ENCODE measurements around the gene RCAN2. TPM values are rescaled to one million over a fixed set of nuclear protein-coding genes. Genes with fewer than 3 reads are reported as not detected.

The RCAN2 gene
- total and polyA plus RNA-seq, 12 donors: 2.3 to 14.4 (median 6.5) TPM

DNA sequence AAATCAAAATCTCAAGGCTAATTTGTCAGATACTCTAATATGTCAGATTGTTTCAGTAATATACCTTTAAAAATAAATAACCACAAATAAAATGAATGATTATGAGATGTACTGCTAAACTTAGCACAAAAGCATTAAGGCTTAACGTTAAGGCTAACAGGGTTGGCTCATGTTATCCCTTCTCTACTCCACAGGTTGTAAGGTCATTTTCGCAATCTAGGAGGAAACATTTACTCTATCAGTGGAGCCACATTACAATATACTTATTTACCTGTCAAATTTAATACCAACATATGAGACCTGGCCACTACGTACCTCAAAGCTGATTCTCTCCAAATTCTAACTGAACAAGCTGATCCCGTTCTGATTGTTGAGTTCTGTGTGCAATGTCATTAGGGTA is 95.7 kb downstream of the RCAN2 start:
- no peak for DNase-seq
- Histone ChIP-seq H3K4me1 (replicated peaks in 1 of 2) (no peaks in the 10 kb centered on the region), H3K9me3 (replicated peaks in 1 of 3) (no peaks in the 10 kb centered on the region), H3K36me3 (replicated peaks in 1 of 2) (no peaks in the 10 kb centered on the region), H3K27ac (no peak overlapping the region), H3K4me3 (no peak overlapping the region), H3K27me3 (no peaks in the 10 kb centered on the region)
- no peak for TF ChIP-seq POLR2A (IDR thresholded peaks at IDR 0.05)
- TF ChIP-seq, protein P1, sequence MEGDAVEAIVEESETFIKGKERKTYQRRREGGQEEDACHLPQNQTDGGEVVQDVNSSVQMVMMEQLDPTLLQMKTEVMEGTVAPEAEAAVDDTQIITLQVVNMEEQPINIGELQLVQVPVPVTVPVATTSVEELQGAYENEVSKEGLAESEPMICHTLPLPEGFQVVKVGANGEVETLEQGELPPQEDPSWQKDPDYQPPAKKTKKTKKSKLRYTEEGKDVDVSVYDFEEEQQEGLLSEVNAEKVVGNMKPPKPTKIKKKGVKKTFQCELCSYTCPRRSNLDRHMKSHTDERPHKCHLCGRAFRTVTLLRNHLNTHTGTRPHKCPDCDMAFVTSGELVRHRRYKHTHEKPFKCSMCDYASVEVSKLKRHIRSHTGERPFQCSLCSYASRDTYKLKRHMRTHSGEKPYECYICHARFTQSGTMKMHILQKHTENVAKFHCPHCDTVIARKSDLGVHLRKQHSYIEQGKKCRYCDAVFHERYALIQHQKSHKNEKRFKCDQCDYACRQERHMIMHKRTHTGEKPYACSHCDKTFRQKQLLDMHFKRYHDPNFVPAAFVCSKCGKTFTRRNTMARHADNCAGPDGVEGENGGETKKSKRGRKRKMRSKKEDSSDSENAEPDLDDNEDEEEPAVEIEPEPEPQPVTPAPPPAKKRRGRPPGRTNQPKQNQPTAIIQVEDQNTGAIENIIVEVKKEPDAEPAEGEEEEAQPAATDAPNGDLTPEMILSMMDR (IDR thresholded peaks at IDR 0.05): no peak
- 73 to 82% (median 77%) methylated on average over 4 of the region's 4 CpGs for WGBS, 4 donors
- intact Hi-C loops (cut with DNase I): no loop called here

DNA sequence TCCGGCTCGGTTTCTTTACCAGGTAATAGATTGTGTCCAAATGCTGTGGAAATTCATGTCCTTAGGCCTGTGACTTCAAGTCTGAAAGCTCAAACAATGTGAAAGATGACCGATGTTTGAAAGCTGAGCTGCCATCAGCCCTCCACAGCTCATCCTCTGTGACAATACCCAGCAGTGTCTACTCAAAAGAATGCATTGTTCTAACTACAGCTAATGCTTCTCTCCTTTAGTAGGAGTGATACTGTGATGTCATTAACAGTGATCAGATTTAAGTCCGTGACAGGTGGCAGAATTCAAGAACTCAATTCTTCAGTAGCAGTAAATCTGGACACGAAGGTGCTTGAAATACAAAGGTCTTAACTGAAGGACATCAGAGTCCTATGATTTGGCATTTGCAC is 97.3 kb downstream of the RCAN2 start:
- Histone ChIP-seq H3K4me3 (no peak overlapping the region), H3K27me3 (no peaks in the 10 kb centered on the region), H3K9me3 (replicated peaks in 1 of 3) (no peaks in the 10 kb centered on the region), H3K27ac (no peak overlapping the region), H3K4me1 (replicated peaks in 1 of 2) (no peaks in the 10 kb centered on the region), H3K36me3 (replicated peaks in 1 of 2) (no peaks in the 10 kb centered on the region)
- TF ChIP-seq, protein P1 (IDR thresholded peaks at IDR 0.05): no peak
- no peak for TF ChIP-seq POLR2A (IDR thresholded peaks at IDR 0.05)
- intact Hi-C loops (cut with DNase I): no loop called here
- 83 to 92% (median 90%) methylated on average over 5 of the region's 5 CpGs for WGBS, 4 donors
- DNase-seq: no peak

DNA sequence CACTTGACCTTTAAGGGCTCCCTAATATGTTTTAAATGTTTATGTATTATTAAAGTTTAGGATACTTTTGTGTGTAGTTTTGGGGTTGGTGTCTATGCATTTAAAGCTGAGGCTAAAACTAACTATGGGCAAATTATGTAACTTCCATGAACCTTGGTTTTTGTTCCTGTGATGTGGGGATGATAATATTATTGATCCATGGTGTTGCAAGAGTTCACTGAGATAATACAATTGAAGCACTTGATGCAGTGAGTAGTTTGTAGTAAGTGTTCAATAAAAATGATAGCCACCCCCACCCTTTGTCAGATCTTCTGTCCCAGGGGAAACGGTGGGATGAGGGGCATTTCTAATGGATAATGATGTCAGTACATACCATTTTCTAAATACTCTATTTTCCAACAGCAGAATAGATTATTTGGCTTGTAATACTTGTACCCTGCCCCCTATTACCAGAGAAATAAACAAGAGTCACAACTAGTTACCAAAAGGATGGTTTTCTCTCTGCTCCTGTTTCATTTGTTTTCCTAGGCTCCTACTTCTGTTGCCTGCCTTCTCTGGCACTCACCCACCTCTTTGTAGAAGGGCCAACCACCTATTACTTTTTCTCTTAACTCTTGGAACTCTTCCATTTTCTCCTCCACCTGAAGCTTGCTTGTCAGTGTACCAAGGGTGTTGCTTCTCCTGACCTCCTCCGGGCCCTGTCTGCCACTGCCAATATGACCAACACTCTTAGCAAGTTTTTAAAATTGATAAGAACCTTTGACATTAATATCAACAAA is 97.9 kb downstream of the RCAN2 start:
- Histone ChIP-seq H3K9me3 (replicated peaks in 1 of 3) (no peaks in the 10 kb centered on the region), H3K4me1 (replicated peaks in 1 of 2) (no peaks in the 10 kb centered on the region), H3K27me3 (no peaks in the 10 kb centered on the region), H3K27ac (no peak overlapping the region), H3K36me3 (replicated peaks in 1 of 2) (no peaks in the 10 kb centered on the region), H3K4me3 (no peak overlapping the region)
- TF ChIP-seq, protein P1 (IDR thresholded peaks at IDR 0.05): no peak
- WGBS, 4 donors: 87 to 95% (median 90%) methylated on average over 2 of the region's 2 CpGs
- DNase-seq: no peak
- intact Hi-C loops (cut with DNase I): no loop called here

DNA sequence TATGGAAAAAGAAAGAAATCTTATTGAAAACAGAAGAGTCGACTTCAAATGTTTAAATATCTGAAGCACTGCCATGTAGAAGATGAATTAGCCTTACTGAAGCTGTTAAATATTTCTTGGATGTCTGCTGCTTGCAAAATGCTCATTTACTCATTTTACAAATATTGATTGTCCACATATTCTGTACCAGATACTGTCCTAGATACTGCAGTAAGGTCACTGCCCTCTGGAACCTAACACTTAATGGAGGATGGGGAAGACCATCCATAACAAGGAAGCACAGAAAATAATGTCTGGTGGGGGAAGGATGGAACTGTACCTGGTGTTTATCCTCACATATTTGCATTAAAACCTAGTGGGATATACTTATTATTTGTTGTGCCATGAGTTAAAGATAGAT is 99.0 kb downstream of the RCAN2 start:
- Histone ChIP-seq H3K4me3 (no peak overlapping the region), H3K27ac (no peak overlapping the region), H3K4me1 (replicated peaks in 1 of 2) (no peaks in the 10 kb centered on the region), H3K27me3 (no peaks in the 10 kb centered on the region), H3K36me3 (replicated peaks in 1 of 2) (no peaks in the 10 kb centered on the region), H3K9me3 (replicated peaks in 1 of 3) (no peaks in the 10 kb centered on the region)
- no peak for DNase-seq
- WGBS, 4 donors: 60 to 70% (median 62%) methylated on average over 1 of the region's 1 CpG
- intact Hi-C loops (cut with DNase I): no loop called here
- TF ChIP-seq, protein P1 (IDR thresholded peaks at IDR 0.05): no peak
- TF ChIP-seq POLR2A (IDR thresholded peaks at IDR 0.05): no peak

Data from adrenal gland (tissue), 12 donors.